ENCODE results near the gene UCN2. TPM values are rescaled to one million over a fixed set of nuclear protein-coding genes. Genes with fewer than 3 reads are reported as not detected.
A peak's percentile ranks its signal among the peaks of the same experiment; 100 is the strongest.

The UCN2 gene
- total and polyA plus RNA-seq, 11 donors, result 0.11 to 0.35 (median 0.24) TPM; not detected in 4

DNA sequence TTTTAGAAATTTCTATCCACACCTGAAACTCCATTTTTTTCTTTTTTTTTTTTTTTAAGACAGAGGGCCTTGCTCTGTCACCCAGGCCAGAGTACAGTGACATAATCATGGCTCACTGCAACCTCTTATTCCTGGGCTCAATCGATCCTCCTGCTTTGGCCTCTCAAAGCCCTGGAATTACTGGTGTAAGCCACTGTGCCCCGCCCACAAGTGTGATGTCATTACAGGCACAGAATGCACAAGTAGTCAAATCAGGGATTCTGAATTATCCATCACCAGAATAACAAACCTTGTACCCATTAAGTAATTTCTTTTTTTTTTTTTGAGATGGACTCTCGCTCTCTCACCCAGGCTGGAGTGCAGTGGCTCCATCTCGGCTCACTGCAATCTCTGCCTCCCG lies 43.9 kb upstream of the UCN2 start:
- DNase-seq, result peak in 1 of 5 donors; percentile 36
- H3K4me3 ChIP-seq, result peak overlapping the region in 1 of 12 donors; percentile 73
- peaks cover 0 to 68% (median 19%) of the 10 kb centered on the region in 12 donors for H3K4me1 ChIP-seq
- TF ChIP-seq, protein P1, sequence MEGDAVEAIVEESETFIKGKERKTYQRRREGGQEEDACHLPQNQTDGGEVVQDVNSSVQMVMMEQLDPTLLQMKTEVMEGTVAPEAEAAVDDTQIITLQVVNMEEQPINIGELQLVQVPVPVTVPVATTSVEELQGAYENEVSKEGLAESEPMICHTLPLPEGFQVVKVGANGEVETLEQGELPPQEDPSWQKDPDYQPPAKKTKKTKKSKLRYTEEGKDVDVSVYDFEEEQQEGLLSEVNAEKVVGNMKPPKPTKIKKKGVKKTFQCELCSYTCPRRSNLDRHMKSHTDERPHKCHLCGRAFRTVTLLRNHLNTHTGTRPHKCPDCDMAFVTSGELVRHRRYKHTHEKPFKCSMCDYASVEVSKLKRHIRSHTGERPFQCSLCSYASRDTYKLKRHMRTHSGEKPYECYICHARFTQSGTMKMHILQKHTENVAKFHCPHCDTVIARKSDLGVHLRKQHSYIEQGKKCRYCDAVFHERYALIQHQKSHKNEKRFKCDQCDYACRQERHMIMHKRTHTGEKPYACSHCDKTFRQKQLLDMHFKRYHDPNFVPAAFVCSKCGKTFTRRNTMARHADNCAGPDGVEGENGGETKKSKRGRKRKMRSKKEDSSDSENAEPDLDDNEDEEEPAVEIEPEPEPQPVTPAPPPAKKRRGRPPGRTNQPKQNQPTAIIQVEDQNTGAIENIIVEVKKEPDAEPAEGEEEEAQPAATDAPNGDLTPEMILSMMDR (IDR thresholded peaks at IDR 0.05), result no peak
- no peak for TF ChIP-seq POLR2A (IDR thresholded peaks at IDR 0.05)
- intact Hi-C loops (cut with DNase I), result loop anchor here in 3 of 10 donors (5.0 kb wide), 2 partner anchors 45 to 50 kb away; partner anchors contain the start of genes PFKFB4 (in 2 of the 3) and UCN2 (in 1 of the 3)
- WGBS, 4 donors, result 91 to 96% (median 94%) methylated on average over 5 of the region's 5 CpGs
- no peaks in the 10 kb centered on the region for H3K9me3 ChIP-seq
- no peak overlapping the region for H3K27ac ChIP-seq
- H3K27me3 ChIP-seq, result no peaks in the 10 kb centered on the region
- H3K36me3 ChIP-seq, result peaks cover 0 to 57% (median 51%) of the 10 kb centered on the region in 9 donors
- no peak for ATAC-seq

DNA sequence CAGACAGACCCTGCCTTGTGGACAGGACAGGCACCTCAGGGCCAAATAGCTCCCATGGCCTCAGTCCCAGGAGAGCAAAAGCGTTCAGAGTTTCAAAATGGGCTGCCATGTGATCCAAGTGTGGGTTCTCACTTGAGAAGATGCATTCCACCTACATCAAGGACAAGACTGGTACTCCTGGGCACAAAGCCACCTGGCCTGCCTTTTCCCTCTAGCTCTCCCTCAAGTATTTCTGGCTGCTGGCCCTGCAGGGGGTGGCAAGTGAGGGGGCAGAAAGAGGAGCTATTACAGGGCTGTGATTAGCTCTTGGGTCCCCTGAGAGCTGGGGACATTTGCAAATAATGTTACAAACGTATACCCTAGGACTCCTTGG lies 38.0 kb upstream of the UCN2 start:
- DNase-seq (peak; percentile 70 to 91 (median 79)), ATAC-seq (peak; percentile 6 to 33 (median 28))
- TF ChIP-seq, protein P1 (IDR thresholded peaks at IDR 0.05), result no peak
- TF ChIP-seq POLR2A (IDR thresholded peaks at IDR 0.05), result no peak
- WGBS, 4 donors, result 18 to 34% (median 30%) methylated on average over 2 of the region's 2 CpGs
- Histone ChIP-seq H3K36me3 (peaks cover 0 to 93% (median 79%) of the 10 kb centered on the region in 9 donors), H3K27ac (peak overlapping the region in 10 of 12 donors; percentile 34 to 97 (median 82)), H3K4me1 (peaks cover 8 to 92% (median 48%) of the 10 kb centered on the region in 12 donors), H3K27me3 (no peaks in the 10 kb centered on the region), H3K4me3 (no peak overlapping the region), H3K9me3 (no peaks in the 10 kb centered on the region)
- intact Hi-C loops (cut with DNase I), result loop anchor here in 2 of 10 donors (5.0 kb wide), 1 partner anchor 39 kb away; the partner anchor contains the start of gene UCN2 (in 2 of the 2)

DNA sequence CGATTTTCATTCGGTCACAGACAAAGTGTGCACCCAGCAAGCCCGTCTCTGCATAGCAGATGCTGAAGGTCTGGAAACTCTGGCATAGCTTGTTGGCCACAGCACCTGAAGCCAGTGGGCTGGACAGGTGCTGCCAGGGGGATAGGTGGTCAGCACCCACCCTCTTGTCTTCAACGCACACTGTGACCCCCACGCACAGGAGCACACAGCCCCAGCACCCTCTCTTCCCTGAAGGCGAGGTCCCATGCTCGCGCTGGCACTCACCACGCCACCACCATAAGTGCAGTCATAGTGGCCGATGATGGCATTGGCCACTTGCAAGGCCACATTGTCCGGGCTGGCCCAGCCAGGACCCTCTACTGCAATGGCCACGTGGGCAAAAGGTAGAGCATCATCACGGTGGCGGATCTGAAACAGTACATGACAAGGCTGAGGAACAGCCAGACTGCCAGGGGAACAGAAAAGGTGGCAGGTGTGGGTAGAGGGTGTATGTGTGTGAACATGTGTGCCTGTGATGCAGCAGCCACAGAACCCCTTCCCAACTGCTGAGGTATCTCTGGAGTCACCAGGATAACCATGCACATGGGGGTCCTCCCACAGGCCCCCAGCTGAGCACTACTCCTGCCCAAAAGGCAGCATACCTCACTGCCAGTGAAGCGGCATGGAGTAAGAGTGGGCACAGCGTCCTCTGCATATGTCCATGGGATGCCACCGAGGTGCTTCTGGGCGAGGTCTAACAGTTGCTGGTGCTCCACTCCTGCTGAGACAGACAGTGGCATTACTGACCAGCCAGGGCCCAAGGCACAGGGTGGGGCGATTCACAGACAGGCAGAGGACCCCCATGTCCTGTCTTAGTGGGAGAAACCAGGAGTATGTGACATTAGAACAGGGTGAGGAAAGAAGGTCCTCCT lies 37.4 kb upstream of the UCN2 start:
- Histone ChIP-seq H3K4me1 (peaks cover 8 to 92% (median 55%) of the 10 kb centered on the region in 12 donors), H3K36me3 (peaks cover 0 to 87% (median 72%) of the 10 kb centered on the region in 9 donors), H3K27ac (peak overlapping the region in 10 of 12 donors; percentile 43 to 97 (median 82)), H3K9me3 (no peaks in the 10 kb centered on the region), H3K27me3 (no peaks in the 10 kb centered on the region), H3K4me3 (no peak overlapping the region)
- ATAC-seq, result no peak
- TF ChIP-seq, protein P1 (IDR thresholded peaks at IDR 0.05), result no peak
- TF ChIP-seq POLR2A (IDR thresholded peaks at IDR 0.05), result no peak
- intact Hi-C loops (cut with DNase I), result loop anchor here in 2 of 10 donors (5.0 kb wide), 1 partner anchor 39 kb away; the partner anchor contains the start of gene UCN2 (in 2 of the 2)
- DNase-seq, result peak in 1 of 5 donors; percentile 53
- 89 to 94% (median 93%) methylated on average over 19 of the region's 19 CpGs for WGBS, 4 donors
